ENCODE data around the gene OVCH1.

The OVCH1 gene, protein sequence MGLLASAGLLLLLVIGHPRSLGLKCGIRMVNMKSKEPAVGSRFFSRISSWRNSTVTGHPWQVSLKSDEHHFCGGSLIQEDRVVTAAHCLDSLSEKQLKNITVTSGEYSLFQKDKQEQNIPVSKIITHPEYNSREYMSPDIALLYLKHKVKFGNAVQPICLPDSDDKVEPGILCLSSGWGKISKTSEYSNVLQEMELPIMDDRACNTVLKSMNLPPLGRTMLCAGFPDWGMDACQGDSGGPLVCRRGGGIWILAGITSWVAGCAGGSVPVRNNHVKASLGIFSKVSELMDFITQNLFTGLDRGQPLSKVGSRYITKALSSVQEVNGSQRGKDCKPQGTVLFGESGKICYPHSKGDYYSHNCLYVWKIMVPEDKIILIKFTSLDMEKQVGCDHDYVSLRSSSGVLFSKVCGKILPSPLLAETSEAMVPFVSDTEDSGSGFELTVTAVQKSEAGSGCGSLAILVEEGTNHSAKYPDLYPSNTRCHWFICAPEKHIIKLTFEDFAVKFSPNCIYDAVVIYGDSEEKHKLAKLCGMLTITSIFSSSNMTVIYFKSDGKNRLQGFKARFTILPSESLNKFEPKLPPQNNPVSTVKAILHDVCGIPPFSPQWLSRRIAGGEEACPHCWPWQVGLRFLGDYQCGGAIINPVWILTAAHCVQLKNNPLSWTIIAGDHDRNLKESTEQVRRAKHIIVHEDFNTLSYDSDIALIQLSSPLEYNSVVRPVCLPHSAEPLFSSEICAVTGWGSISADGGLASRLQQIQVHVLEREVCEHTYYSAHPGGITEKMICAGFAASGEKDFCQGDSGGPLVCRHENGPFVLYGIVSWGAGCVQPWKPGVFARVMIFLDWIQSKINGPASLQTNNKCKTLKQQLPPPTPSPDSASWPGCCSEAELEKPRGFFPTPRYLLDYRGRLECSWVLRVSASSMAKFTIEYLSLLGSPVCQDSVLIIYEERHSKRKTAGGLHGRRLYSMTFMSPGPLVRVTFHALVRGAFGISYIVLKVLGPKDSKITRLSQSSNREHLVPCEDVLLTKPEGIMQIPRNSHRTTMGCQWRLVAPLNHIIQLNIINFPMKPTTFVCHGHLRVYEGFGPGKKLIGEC

GRCh38 chr12:29497588-29497987 lies at the start of gene OVCH1:
Gene OVCH1, minus strand, starts transcription at chr12:29497686. Its CDS starts 0 bp downstream, at chr12:29497686.
- no peak for DNase-seq

- DNase-seq, result no peak
These were observed 49.7 kb upstream of the OVCH1 start for GRCh38 chr12:29547151-29547632.

- DNase-seq, result no peak
These were observed 48.5 kb upstream of the OVCH1 start for GRCh38 chr12:29546000-29546399.

DNA sequence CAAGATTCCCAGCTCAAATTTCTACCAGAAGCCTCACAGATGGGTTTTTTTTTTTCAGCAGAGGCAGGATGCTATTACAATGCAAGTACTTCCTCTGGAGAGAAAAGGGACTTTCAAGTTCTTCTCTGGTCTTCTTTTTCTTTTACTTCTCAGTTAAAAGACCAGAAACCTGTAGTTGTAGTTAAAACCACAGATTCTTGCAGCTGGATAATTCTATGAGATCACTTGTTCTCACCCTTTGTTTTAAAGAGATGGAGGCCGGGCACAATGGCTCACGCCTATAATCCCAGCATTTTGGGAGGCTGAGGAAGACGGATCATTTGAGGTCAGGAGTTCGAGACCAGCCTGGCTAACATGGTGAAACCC lies 47.6 kb upstream of the OVCH1 start:
- DNase-seq, result no peak

GRCh38 chr12:29544428-29545101 lies 47.1 kb upstream of the OVCH1 start:
- DNase-seq, result no peak

GRCh38 chr12:29543036-29543435 lies 45.5 kb upstream of the OVCH1 start:
- no peak for DNase-seq

DNA sequence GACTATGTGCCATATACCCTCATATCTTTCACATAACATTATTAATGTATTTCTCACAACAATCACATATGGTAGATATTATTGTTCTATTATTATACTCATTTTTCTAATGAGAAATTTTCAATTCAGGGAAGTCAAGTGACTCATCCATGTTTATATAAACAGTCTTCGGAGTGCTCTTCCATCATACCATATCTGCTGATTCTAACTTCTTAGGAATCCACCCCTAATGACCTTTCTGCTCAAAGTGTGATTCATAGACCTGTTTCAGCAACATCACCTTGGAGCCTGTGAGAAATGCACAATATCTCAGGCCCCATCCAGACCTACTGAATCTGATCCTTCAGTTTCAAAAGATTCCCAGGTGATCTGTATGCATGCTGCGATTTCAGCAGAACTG lies 39.8 kb upstream of the OVCH1 start:
- DNase-seq, result no peak

DNA sequence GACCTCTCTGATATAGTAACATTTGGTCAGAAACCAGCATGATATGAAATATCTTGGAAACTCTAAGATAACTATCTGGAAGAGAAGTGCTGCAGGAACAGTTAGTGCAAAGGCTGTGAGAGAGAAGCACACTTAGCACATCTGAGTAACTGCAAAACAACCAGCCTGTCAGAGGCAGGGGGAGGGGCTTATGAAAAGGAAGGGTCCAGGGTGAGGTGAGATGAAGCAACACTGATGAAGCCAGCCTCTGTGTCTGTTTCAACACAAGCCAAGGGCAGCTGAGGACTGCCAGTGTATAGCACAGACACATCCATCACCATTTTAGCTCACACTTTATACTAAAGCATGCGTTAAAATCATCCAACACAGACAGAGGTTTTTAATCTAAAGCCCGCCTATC lies 37.4 kb upstream of the OVCH1 start:
- DNase-seq, result no peak

DNA sequence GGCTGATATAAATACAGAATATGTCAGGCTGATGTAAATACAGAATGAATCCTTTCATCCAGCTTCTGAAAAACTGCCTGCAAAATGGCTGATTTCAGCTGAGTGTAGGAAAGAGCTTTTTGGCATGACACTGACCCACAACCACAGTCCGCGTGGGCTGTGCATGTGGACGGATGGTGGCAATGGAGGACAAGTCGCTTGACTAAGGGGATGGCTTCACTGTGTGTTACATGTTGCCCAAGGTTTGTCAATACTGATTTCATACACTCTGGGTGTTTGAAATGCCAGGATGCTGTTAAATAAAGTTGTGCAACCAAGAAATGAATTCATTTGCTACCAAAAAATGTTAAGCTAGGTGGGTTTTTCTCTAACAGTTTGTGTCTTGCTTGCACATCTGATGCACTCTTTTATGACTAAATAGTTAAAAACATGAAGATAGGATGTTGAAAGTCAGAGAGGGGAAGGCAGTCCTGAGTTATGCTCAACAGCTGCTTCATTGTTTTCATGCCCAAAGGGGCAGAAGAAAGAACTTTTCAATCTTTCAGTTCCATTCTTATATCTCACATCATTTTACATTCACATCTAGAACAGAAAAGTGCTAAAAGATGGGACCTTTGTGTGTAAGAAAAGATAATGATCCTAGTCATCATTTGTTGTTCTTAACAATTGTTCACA lies 36.5 kb upstream of the OVCH1 start:
- no peak for DNase-seq

GRCh38 chr12:29531471-29531870 lies 34.0 kb upstream of the OVCH1 start:
- DNase-seq, result no peak

- no peak for DNase-seq
These were observed 33.0 kb upstream of the OVCH1 start for GRCh38 chr12:29530436-29530835.

GRCh38 chr12:29528161-29528560 lies 30.7 kb upstream of the OVCH1 start:
- DNase-seq, result no peak

DNA sequence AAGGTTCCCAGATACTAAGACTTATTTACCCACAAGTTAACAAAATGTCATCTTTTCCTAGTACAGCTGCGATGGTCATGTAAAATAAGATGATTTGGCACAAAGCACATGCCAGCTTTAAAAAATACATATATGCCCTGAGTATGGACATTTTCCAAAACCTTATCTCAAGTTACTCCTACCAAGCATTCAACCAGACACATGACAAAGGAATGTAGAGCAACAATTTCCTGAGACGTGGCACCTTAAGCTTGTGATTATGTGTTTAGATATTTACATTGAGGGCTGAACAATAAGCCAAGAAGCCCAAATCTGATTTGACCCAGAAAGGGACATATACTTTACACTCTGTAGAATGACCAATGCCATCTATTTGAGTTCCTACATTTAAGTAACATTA lies 24.5 kb upstream of the OVCH1 start:
- DNase-seq, result no peak

DNA sequence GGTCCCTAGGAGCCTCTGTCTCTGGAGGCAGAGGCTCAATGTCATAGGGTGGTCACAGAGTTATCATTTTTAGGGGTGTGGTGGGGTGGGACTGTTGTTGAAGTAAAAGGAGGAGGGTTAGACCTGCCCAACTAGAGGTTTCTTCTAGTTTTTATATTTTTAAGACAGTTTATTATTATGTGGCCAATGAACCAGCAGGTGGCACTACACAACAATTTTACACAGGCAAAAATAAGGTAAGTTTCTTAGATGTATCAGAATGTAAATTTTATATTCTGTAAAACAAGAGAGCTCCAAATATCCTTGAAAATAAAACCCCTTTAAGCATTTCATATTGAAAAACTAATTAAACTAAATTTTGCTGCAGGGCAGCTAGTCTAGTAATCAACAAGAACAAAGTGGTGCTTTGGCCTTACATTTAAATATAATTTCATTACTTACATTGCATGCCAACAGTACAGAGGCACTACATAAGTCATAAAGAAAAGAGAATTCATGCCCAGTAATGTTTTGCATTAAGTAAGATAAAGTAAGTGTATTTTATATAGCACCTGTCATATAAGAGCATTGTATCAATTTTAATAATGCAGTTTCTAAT lies 22.2 kb upstream of the OVCH1 start:
- DNase-seq, result peak; percentile 16 to 61

DNA sequence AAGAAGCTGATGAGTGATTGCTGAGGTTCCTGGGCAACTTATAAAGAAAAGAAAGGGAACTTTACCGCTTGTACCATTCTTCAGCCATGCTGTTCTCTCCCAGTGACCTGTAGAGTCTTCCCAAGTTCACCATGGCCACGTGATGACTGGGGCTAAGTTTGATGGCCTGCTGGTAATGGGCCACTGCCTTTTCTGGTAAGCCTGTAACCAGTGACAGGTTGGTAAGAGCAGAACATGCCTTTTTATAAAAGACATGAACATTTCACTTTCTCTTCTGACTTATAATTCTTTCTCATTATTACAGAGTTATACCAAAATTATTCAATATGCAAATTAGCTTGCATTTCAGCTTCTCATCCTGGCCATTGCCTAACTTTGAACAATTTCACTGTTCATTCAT lies 20.9 kb upstream of the OVCH1 start:
- DNase-seq, result no peak

GRCh38 chr12:29517264-29517663 lies 19.8 kb upstream of the OVCH1 start:
- DNase-seq, result no peak

DNA sequence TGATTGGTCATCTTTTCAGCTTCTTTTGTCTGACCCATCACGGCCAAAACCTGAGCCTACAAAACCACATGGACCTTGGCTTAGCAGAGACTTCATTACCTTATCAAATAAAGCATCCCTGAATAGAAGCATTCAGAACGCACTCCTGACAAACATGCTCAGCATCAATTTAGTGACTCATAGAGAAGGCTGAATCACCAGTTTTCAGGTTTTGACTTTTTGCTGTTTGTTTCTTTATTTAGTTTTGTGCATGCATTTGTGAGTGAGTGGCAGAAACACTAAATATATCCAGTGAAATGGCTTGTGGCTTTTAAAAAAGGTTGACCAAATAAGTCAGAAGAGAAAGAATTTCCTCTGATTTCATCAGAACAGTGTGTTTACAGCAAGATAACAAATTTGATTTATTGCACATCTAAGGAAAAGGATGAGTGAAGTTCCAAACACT lies 19.0 kb upstream of the OVCH1 start:
- no peak for DNase-seq

DNA sequence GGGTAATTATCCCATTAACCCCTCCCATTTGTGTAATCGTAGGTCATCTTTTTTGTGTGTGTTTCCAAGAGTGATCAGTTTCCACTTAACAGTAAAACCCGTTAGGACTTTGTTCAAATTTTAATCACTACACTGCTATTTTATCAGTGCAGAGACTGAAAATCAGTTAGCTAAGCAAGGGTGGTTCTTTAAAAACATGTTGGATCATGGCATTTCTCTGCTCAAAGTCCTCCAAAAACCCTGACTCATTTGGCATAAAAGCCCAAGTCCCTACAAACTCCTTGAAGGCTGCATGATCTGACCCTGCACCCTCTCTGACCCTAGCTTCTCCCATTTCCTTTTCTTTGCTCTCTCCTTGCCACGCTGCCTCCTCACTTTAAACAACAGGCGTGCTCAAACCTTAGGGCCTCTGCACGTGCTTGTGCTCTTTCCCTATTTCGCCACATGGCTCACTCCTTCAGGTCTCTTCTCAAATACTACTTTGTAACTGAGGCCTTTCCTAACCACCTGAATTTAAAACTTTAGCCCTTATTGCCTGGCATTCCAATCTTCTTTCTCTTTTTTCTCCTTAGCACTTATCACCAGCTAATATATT lies 13.2 kb upstream of the OVCH1 start:
- no peak for DNase-seq

DNA sequence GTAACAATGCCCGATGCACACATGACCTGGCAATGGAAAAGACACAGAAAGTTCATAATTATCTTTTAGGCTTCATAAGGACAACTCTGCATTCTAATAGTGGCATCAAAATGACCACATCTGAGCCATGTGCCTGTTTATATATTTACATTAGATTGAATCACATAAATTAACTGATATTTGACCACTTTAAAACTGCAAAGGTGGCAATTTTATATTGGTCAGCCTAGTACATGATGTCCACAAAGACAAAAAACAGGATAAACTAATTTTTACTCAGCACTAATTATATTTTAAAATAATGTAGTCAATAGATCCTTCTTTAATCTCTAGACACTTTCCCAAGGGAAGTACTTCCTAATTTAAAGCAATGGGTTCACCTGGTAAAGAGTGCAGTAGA lies 12.0 kb upstream of the OVCH1 start:
- DNase-seq, result no peak

DNA sequence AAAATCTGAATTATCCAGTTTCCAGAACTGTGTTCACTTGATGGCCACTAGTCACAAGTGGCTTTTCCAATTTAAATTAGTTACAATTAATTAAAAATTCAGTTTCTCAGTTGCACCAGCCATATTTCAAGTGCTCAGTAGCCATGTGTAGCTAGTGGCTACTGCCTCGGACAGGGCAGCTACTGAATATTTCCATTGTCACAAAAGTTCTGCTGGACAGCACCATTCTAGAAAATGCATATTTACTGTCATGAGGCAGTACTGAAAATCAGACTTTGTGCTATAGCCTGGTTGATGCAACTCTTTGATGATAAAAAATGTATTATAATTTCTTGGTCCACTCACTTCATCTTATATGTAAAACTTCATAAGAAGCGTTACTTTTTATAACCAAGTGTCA lies 11.5 kb upstream of the OVCH1 start:
- DNase-seq, result no peak

- DNase-seq, result no peak
These were observed 7.6 kb upstream of the OVCH1 start for GRCh38 chr12:29505122-29505521.
